Peyer's patch (tissue), 4 donors: ENCODE results near the gene OR2L13.
"Not testable (repeated sequence)": the region's sequence is repeated elsewhere in the genome, so short reads cannot be mapped to it uniquely, and the experiment has no call there.

ENCODE experiments used
- POLR2A ChIP-seq, 2 donors: fragments of 450-650 bp; IDR thresholded peaks; one replicate each; pipeline ENCODE4 v1.5.1; 2017; ENCODE audit warnings: antibody characterized with exemption in 2 of 2, mild to moderate bottlenecking in 2 of 2, moderate library complexity in 2 of 2
- TF ChIP-seq, protein P1 (sequence below), 6 experiments: fragments of 450-650 bp in 4 of 6; fragments of 200-600 bp in 2 of 6; sonication (generic) in 1 of 6; IDR thresholded peaks; one replicate each; pipeline ENCODE4 v1.5.1; 2017 to 2019; ENCODE audit warnings: antibody characterized with exemption in 6 of 6, mild to moderate bottlenecking in 3 of 6, moderate library complexity in 1 of 6

DNA sequence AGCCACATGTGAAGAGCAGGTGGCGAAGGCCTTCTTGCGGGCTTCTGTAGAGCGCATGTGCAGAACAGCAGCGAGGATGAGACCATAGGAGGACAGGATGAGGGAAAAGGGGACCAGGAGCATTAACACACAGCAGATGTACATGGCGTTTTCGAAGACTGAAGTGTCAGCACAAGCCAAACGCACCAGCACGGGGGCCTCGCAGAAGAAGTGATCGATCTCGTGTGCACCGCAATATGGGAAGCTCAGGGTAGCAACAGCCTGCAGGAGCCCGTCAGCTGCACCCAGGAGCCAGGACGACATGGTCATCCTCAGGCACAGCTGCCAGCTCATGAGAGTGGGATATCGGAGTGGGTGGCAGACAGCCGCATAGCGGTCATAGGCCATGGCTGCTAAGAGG, 11.1 kb upstream of the OR2L13 start:
- TF ChIP-seq, protein P1, sequence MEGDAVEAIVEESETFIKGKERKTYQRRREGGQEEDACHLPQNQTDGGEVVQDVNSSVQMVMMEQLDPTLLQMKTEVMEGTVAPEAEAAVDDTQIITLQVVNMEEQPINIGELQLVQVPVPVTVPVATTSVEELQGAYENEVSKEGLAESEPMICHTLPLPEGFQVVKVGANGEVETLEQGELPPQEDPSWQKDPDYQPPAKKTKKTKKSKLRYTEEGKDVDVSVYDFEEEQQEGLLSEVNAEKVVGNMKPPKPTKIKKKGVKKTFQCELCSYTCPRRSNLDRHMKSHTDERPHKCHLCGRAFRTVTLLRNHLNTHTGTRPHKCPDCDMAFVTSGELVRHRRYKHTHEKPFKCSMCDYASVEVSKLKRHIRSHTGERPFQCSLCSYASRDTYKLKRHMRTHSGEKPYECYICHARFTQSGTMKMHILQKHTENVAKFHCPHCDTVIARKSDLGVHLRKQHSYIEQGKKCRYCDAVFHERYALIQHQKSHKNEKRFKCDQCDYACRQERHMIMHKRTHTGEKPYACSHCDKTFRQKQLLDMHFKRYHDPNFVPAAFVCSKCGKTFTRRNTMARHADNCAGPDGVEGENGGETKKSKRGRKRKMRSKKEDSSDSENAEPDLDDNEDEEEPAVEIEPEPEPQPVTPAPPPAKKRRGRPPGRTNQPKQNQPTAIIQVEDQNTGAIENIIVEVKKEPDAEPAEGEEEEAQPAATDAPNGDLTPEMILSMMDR (IDR thresholded peaks at IDR 0.05) = not testable (repeated sequence)
- not testable (repeated sequence) for TF ChIP-seq POLR2A (IDR thresholded peaks at IDR 0.05)
